Testis (tissue), 2 donors: Measurements from ENCODE around the gene PSMD9.

ENCODE experiments used
- CTCF ChIP-seq, 3 experiments: fragments of 450-650 bp in 2 of 3; fragments of 200-600 bp in 1 of 3; sonication (generic) in 1 of 3; IDR thresholded peaks; one replicate each; pipeline ENCODE4 v1.5.1; 2016 to 2019; ENCODE audit warnings: antibody characterized with exemption in 3 of 3, mild to moderate bottlenecking in 2 of 3, moderate library complexity in 1 of 3
- POLR2A ChIP-seq: fragments of 450-650 bp; IDR thresholded peaks from one replicate; pipeline ENCODE4 v1.6.1; 2017; ENCODE audit warnings: antibody characterized with exemption, mild to moderate bottlenecking, moderate library complexity

GRCh38 chr12:121927813-121928212 lies 39.2 kb downstream of the PSMD9 start:
- no peak for TF ChIP-seq POLR2A
- no peak for TF ChIP-seq CTCF (IDR thresholded peaks at IDR 0.05)
